Bronchial epithelial cell (primary cell): ENCODE measurements around the gene NRF1. TPM values are rescaled to one million over a fixed set of nuclear protein-coding genes. Genes with fewer than 3 reads are reported as not detected.

ENCODE experiments used
- DNase-seq: peaks from one replicate; pipeline ENCODE4 v3.0.0-alpha.2; 2010; ENCODE audit warnings: low read depth
- FAIRE-seq: peaks from 2 replicates; lab custom pipeline; 2011; peaks lifted over from hg19 to GRCh38; lab: Jason Lieb, UNC
- H3K27me3 ChIP-seq: 2 replicates; pipeline ENCODE4 v1.5.1; 2011; ENCODE audit warnings: low read length; ENCODE audit not compliant: control insufficient read depth, insufficient read depth
- H3K36me3 ChIP-seq: 2 replicates; pipeline ENCODE4 v1.5.1; 2011; ENCODE audit warnings: low read length; ENCODE audit not compliant: control insufficient read depth, insufficient read depth
- H3K4me3 ChIP-seq: 2 replicates; pipeline ENCODE4 v1.5.1; 2011; ENCODE audit warnings: mild to moderate bottlenecking, low read depth, low read length, control low read depth
- CTCF ChIP-seq: IDR thresholded peaks from 2 replicates; pipeline ENCODE4 v1.5.1; 2011; ENCODE audit warnings: mild to moderate bottlenecking, moderate library complexity, low read length, control low read depth, inconsistent platforms; ENCODE audit not compliant: insufficient read depth, severe bottlenecking
- total RNA-seq: library from RNA; depleted of rRNA; stranded (reverse); fragments of >200 nt; gene quantifications from 2 replicates; pipeline ENCODE4 v1.2.1, GENCODE V29; 2014

NRF1 gene
- total RNA-seq, 1 donor from 2014 or later, result 12.1 TPM

GRCh38 chr7:129774359-129774758 lies 162.8 kb downstream of the NRF1 start:
- DNase-seq (no peak), FAIRE-seq (peak; percentile 7)
- H3K27me3 ChIP-seq, result no peaks in the 10 kb centered on the region
- H3K36me3 ChIP-seq, result peaks cover 3% of the 10 kb centered on the region
- H3K4me3 ChIP-seq, result no peak overlapping the region
- TF ChIP-seq CTCF, result no peak

GRCh38 chr7:129774871-129775694 lies 163.6 kb downstream of the NRF1 start:
- FAIRE-seq, result no peak
- DNase-seq, result no peak

GRCh38 chr7:129775695-129776361 lies 164.3 kb downstream of the NRF1 start:
- Histone ChIP-seq H3K36me3 (peaks cover 3% of the 10 kb centered on the region), H3K4me3 (no peak overlapping the region), H3K27me3 (no peaks in the 10 kb centered on the region)
- FAIRE-seq (no peak), DNase-seq (no peak)
- TF ChIP-seq CTCF, result no peak

More at GRCh38 chr7:129774871-129775694, 163.6 kb downstream of the NRF1 start:
- Histone ChIP-seq H3K27me3 (no peaks in the 10 kb centered on the region), H3K4me3 (no peak overlapping the region), H3K36me3 (peaks cover 3% of the 10 kb centered on the region)
- no peak for TF ChIP-seq CTCF

- peaks cover 3% of the 10 kb centered on the region for H3K36me3 ChIP-seq
- H3K27me3 ChIP-seq, result peaks cover 5% of the 10 kb centered on the region
- no peak for DNase-seq
- no peak for FAIRE-seq
- TF ChIP-seq CTCF, result no peak
- H3K4me3 ChIP-seq, result no peak overlapping the region
Observed at GRCh38 chr7:129776362-129776722, 164.8 kb downstream of the NRF1 start.

GRCh38 chr7:129777195-129777844 lies 165.8 kb downstream of the NRF1 start:
- no peak for FAIRE-seq
- Histone ChIP-seq H3K4me3 (no peak overlapping the region), H3K36me3 (peaks cover 3% of the 10 kb centered on the region), H3K27me3 (peaks cover 13% of the 10 kb centered on the region)
- TF ChIP-seq CTCF, result no peak
- DNase-seq, result no peak
